ENCODE measurements around the gene CALU. TPM values are rescaled to one million over a fixed set of nuclear protein-coding genes. Genes with fewer than 3 reads are reported as not detected.

The CALU gene
- total RNA-seq, 1 experiment from 2014 or later = 707 TPM

GRCh38 chr7:128714701-128715495, 24.3 kb upstream of the CALU start:
- in situ Hi-C loops (cut with HindIII; ENCODE audit: low pct_unique_long_range_greater_than_20kb, low sequenced_read_pairs) = no loop called here
- DNase-seq (ENCODE audit: low read depth, low spot score) = no peak

- no peak for DNase-seq (ENCODE audit: low read depth, low spot score)
- in situ Hi-C loops (cut with HindIII; ENCODE audit: low pct_unique_long_range_greater_than_20kb, low sequenced_read_pairs) = no loop called here
These were observed 20.1 kb upstream of the CALU start for GRCh38 chr7:128718967-128719642.

- DNase-seq (ENCODE audit: low read depth, low spot score) = no peak
- in situ Hi-C loops (cut with HindIII; ENCODE audit: low pct_unique_long_range_greater_than_20kb, low sequenced_read_pairs) = no loop called here
These were observed 17.8 kb upstream of the CALU start for GRCh38 chr7:128721376-128721775.

- no peak for DNase-seq (ENCODE audit: low read depth, low spot score)
- in situ Hi-C loops (cut with HindIII; ENCODE audit: low pct_unique_long_range_greater_than_20kb, low sequenced_read_pairs) = no loop called here
These were observed 14.4 kb upstream of the CALU start for GRCh38 chr7:128724743-128725142.

GRCh38 chr7:128725531-128725930, 13.6 kb upstream of the CALU start:
- DNase-seq (ENCODE audit: low read depth, low spot score) = no peak
- in situ Hi-C loops (cut with HindIII; ENCODE audit: low pct_unique_long_range_greater_than_20kb, low sequenced_read_pairs) = no loop called here

GRCh38 chr7:128726059-128726736, 13.0 kb upstream of the CALU start:
- in situ Hi-C loops (cut with HindIII; ENCODE audit: low pct_unique_long_range_greater_than_20kb, low sequenced_read_pairs) = no loop called here

GRCh38 chr7:128726737-128727072, 12.5 kb upstream of the CALU start:
- in situ Hi-C loops (cut with HindIII; ENCODE audit: low pct_unique_long_range_greater_than_20kb, low sequenced_read_pairs) = no loop called here
- no peak for DNase-seq (ENCODE audit: low read depth, low spot score)

More at GRCh38 chr7:128726059-128726736, 13.0 kb upstream of the CALU start:
- DNase-seq (ENCODE audit: low read depth, low spot score) = no peak

GRCh38 chr7:128727239-128727638, 11.9 kb upstream of the CALU start:
- no peak for DNase-seq (ENCODE audit: low read depth, low spot score)
- in situ Hi-C loops (cut with HindIII; ENCODE audit: low pct_unique_long_range_greater_than_20kb, low sequenced_read_pairs) = no loop called here

- in situ Hi-C loops (cut with HindIII; ENCODE audit: low pct_unique_long_range_greater_than_20kb, low sequenced_read_pairs) = no loop called here
- DNase-seq (ENCODE audit: low read depth, low spot score) = no peak
These were observed 10.6 kb upstream of the CALU start for GRCh38 chr7:128728598-128728997.

- in situ Hi-C loops (cut with HindIII; ENCODE audit: low pct_unique_long_range_greater_than_20kb, low sequenced_read_pairs) = no loop called here
- no peak for DNase-seq (ENCODE audit: low read depth, low spot score)
These were observed 9.7 kb upstream of the CALU start for GRCh38 chr7:128729494-128729893.

GRCh38 chr7:128731184-128731583, 8.0 kb upstream of the CALU start:
- in situ Hi-C loops (cut with HindIII; ENCODE audit: low pct_unique_long_range_greater_than_20kb, low sequenced_read_pairs) = no loop called here
- no peak for DNase-seq (ENCODE audit: low read depth, low spot score)

- no peak for DNase-seq (ENCODE audit: low read depth, low spot score)
- in situ Hi-C loops (cut with HindIII; ENCODE audit: low pct_unique_long_range_greater_than_20kb, low sequenced_read_pairs) = no loop called here
These were observed 6.5 kb upstream of the CALU start for GRCh38 chr7:128732521-128733277.

GRCh38 chr7:128733278-128733645, 5.9 kb upstream of the CALU start:
- DNase-seq (ENCODE audit: low read depth, low spot score) = no peak
- in situ Hi-C loops (cut with HindIII; ENCODE audit: low pct_unique_long_range_greater_than_20kb, low sequenced_read_pairs) = no loop called here

- in situ Hi-C loops (cut with HindIII; ENCODE audit: low pct_unique_long_range_greater_than_20kb, low sequenced_read_pairs) = no loop called here
These were observed 4.3 kb upstream of the CALU start for GRCh38 chr7:128734890-128735289.

GRCh38 chr7:128735436-128735835, 3.7 kb upstream of the CALU start:
- in situ Hi-C loops (cut with HindIII; ENCODE audit: low pct_unique_long_range_greater_than_20kb, low sequenced_read_pairs) = no loop called here
- no peak for DNase-seq (ENCODE audit: low read depth, low spot score)

More at GRCh38 chr7:128734890-128735289, 4.3 kb upstream of the CALU start:
- no peak for DNase-seq (ENCODE audit: low read depth, low spot score)

GRCh38 chr7:128737441-128737840, 1.7 kb upstream of the CALU start:
- in situ Hi-C loops (cut with HindIII; ENCODE audit: low pct_unique_long_range_greater_than_20kb, low sequenced_read_pairs) = no loop called here
- DNase-seq (ENCODE audit: low read depth, low spot score) = no peak

- in situ Hi-C loops (cut with HindIII; ENCODE audit: low pct_unique_long_range_greater_than_20kb, low sequenced_read_pairs) = no loop called here
- no peak for DNase-seq (ENCODE audit: low read depth, low spot score)
These were observed 1.2 kb upstream of the CALU start for GRCh38 chr7:128737867-128738385.

- in situ Hi-C loops (cut with HindIII; ENCODE audit: low pct_unique_long_range_greater_than_20kb, low sequenced_read_pairs) = no loop called here
These were observed 550 bp upstream of the CALU start for GRCh38 chr7:128738570-128739047.

More at GRCh38 chr7:128738570-128739047, 550 bp upstream of the CALU start:
- DNase-seq (ENCODE audit: low read depth, low spot score) = no peak
